Neuronal stem cell (in vitro differentiated cells): ENCODE results near the gene DCLK1.

Experiments used
- DNase-seq: peaks from one replicate; pipeline ENCODE4 v3.0.0-alpha.2; 2013; ENCODE audit warnings: low spot score
- H2AFZ ChIP-seq: one replicate; pipeline ENCODE4 v1.6.1; 2013; ENCODE audit warnings: mild to moderate bottlenecking, low read length, inconsistent platforms
- H2AK5ac ChIP-seq: 2 replicates; pipeline ENCODE4 v1.6.1; 2013; ENCODE audit warnings: low read depth, mild to moderate bottlenecking, inconsistent platforms, low read length, moderate library complexity, mixed read lengths
- H2BK120ac ChIP-seq: 2 replicates; pipeline ENCODE4 v1.6.1; 2013; ENCODE audit warnings: low read depth, mild to moderate bottlenecking, inconsistent platforms, low read length, moderate library complexity, mixed read lengths
- H2BK12ac ChIP-seq: one replicate; pipeline ENCODE4 v1.6.1; 2013; ENCODE audit warnings: low read length, inconsistent platforms
- H2BK15ac ChIP-seq: 2 replicates; pipeline ENCODE4 v1.6.1; 2013; ENCODE audit warnings: mild to moderate bottlenecking, low read length, inconsistent platforms, mixed read lengths
- H2BK5ac ChIP-seq: one replicate; pipeline ENCODE4 v1.6.1; 2013; ENCODE audit warnings: inconsistent platforms, mild to moderate bottlenecking, low read length, moderate library complexity
- H3K14ac ChIP-seq: one replicate; pipeline ENCODE4 v1.6.1; 2013; ENCODE audit warnings: low read length, inconsistent platforms
- H3K18ac ChIP-seq: 2 replicates; pipeline ENCODE4 v1.6.1; 2013; ENCODE audit warnings: low read length, inconsistent platforms
- H3K23ac ChIP-seq: 2 replicates; pipeline ENCODE4 v1.6.1; 2013; ENCODE audit warnings: low read depth, mild to moderate bottlenecking, mixed read lengths, low read length, inconsistent platforms; ENCODE audit not compliant: poor library complexity
- H3K27ac ChIP-seq: replicated peaks from 3 replicates; pipeline ENCODE4 v1.5.1; 2013; ENCODE audit warnings: low read length, inconsistent platforms
- H3K27me3 ChIP-seq, 3 experiments: 2 replicates each; pipeline ENCODE4 v1.6.1; 2013; ENCODE audit warnings: low read length in 3 of 3, mild to moderate bottlenecking in 2 of 3, inconsistent platforms in 1 of 3, low read depth in 1 of 3, mixed read lengths in 1 of 3, moderate library complexity in 1 of 3; ENCODE audit not compliant: control insufficient read depth in 3 of 3, insufficient read depth in 3 of 3
- H3K36me3 ChIP-seq, 2 donors: replicated peaks in 1 of 2; 2 replicates each; pipeline ENCODE4 v1.6.1; 2013; ENCODE audit warnings: low read length in 2 of 2; ENCODE audit not compliant: control insufficient read depth in 2 of 2, insufficient read depth in 2 of 2
- H3K4ac ChIP-seq: 2 replicates; pipeline ENCODE4 v1.6.1; 2013; ENCODE audit warnings: inconsistent platforms, mild to moderate bottlenecking, low read length, moderate library complexity
- H3K4me1 ChIP-seq, 2 donors: 1 replicate in 1 of 2; 2 replicates in 1 of 2; pipeline ENCODE4 v1.6.1; 2013; ENCODE audit warnings: low read length in 2 of 2, low read depth in 1 of 2; ENCODE audit not compliant: control insufficient read depth in 2 of 2, insufficient read depth in 1 of 2
- H3K4me2 ChIP-seq: one replicate; pipeline ENCODE4 v1.6.1; 2013; ENCODE audit warnings: mild to moderate bottlenecking, low read length, inconsistent platforms; ENCODE audit not compliant: insufficient read depth, poor library complexity, severe bottlenecking
- H3K4me3 ChIP-seq, 2 donors: 2 replicates each; pipeline ENCODE4 v1.5.1; 2013; ENCODE audit warnings: low read length in 2 of 2, mild to moderate bottlenecking in 2 of 2, inconsistent platforms in 1 of 2, moderate library complexity in 1 of 2
- H3K79me1 ChIP-seq: one replicate; pipeline ENCODE4 v1.6.1; 2013; ENCODE audit warnings: low read depth, mild to moderate bottlenecking, inconsistent platforms, low read length, moderate library complexity
- H3K9ac ChIP-seq: one replicate; pipeline ENCODE4 v1.6.1; 2013; ENCODE audit warnings: mild to moderate bottlenecking, low read depth, low read length, inconsistent platforms; ENCODE audit not compliant: poor library complexity
- H3K9me3 ChIP-seq, 2 donors: replicated peaks in 1 of 2; 2 replicates each; pipeline versions ENCODE3 to v1.6.1; 2013; ENCODE audit warnings: low read length in 2 of 2, mild to moderate bottlenecking in 2 of 2, inconsistent platforms in 1 of 2, low read depth in 1 of 2, mixed read lengths in 1 of 2, moderate library complexity in 1 of 2; ENCODE audit not compliant: control insufficient read depth in 2 of 2, insufficient read depth in 1 of 2
- H4K8ac ChIP-seq: one replicate; pipeline ENCODE4 v1.6.1; 2013; ENCODE audit warnings: low read depth, mild to moderate bottlenecking, inconsistent platforms, low read length, moderate library complexity
- H4K91ac ChIP-seq: one replicate; pipeline ENCODE4 v1.6.1; 2013; ENCODE audit warnings: low read length, low read depth, mild to moderate bottlenecking, inconsistent platforms; ENCODE audit not compliant: poor library complexity
- WGBS, 2 donors: extraction: QIAGEN DNeasy Blood & Tissue Kit; methylation state at CpG; one replicate each; pipeline ENCODE4 v1.1.7; 2013; ENCODE audit warnings: missing lambda C conversion rate in 2 of 2, mixed read lengths in 1 of 2; ENCODE audit not compliant: insufficient read length in 2 of 2, insufficient replicate concordance in 1 of 2; ENCODE audit errors: extremely low coverage in 2 of 2; 5-methylcytosine and 5-hydroxymethylcytosine counted together

The DCLK1 gene

DNA sequence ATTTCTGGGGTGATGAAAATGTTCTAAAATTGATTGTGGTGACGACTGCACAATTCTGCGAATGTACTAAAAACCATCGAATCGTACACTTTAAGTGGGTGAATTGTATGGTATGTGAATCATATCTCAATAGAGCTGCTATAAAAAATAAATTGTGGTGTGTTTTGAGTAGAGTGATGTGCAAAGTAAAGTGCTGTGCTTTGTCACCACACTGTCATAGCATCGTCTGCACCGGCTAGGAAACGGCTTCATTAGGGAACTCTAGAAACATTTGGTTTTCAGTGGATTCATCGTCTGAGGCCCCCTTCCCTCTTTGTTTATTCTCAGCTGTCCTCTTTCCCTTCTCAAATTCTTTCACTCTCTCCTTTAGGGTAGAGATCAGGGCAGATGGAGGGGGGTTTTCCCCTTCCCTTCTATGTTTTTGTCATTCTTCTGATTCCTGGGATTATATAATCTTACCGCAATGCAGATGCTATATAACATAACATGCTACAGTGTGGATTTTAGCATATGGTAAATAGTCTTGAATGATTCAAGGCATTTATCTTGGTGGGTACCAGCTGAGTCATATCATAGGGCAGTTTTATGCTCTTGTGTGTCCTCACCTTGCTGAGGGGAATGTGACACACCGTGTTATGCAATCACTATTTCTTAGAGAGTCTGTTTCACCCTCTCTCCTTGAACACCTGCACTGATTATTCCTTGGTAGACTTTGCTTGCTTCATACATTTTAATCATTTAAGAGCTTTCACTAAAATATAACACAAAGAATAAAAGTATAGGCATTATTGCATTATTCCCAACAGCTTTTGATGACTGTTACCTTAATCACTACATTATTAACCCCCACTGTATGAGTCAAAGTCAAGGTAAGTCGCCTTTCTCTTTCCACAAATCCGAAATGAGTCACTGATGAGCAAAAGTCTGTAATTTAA is 239.4 kb downstream of the DCLK1 start:
- Histone ChIP-seq H3K23ac (no peak overlapping the region), H3K9me3 (no peaks in the 10 kb centered on the region), H3K9ac (no peak overlapping the region), H2BK15ac (no peak overlapping the region), H3K4ac (no peak overlapping the region), H3K79me1 (no peaks in the 10 kb centered on the region), H4K91ac (no peak overlapping the region), H3K36me3 (no peaks in the 10 kb centered on the region), H3K4me1 (peaks cover 0 to 8% of the 10 kb centered on the region in 2 donors), H2BK120ac (no peak overlapping the region), H3K4me2 (no peak overlapping the region), H3K14ac (no peak overlapping the region), H3K27ac (no peak overlapping the region), H3K18ac (no peak overlapping the region), H2AFZ (no peak overlapping the region), H2BK12ac (no peak overlapping the region), H3K4me3 (no peak overlapping the region), H2BK5ac (no peak overlapping the region), H2AK5ac (no peak overlapping the region), H4K8ac (no peak overlapping the region), H3K27me3 (no peaks in the 10 kb centered on the region)
- WGBS, 2 donors = no CpG with 5 or more reads among the region's 12 CpGs
- DNase-seq = no peak

DNA sequence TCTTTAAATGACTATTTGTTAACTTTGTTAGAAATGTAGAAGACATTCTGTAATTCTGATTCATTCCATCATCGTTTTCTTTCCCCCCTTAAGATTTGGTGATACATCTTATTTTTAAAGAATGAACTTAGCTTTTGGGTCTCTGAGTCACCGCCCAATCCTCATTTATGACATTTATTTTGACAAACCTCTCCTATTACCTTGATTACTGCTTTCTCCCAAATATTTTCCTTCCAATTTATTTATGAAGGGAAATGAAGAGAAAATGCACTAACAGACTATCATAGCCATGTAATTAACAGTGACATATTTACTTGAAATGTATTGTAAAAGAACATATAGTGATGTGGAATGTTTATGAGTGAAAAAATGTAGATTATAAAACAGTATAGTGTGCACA is 241.6 kb downstream of the DCLK1 start:
- Histone ChIP-seq H3K9me3 (no peaks in the 10 kb centered on the region), H3K27ac (no peak overlapping the region), H2AK5ac (no peak overlapping the region), H3K27me3 (no peaks in the 10 kb centered on the region), H3K36me3 (no peaks in the 10 kb centered on the region), H2BK12ac (no peak overlapping the region), H4K8ac (no peak overlapping the region), H3K18ac (no peak overlapping the region), H3K4me2 (no peak overlapping the region), H3K9ac (no peak overlapping the region), H4K91ac (no peak overlapping the region), H2AFZ (no peak overlapping the region), H3K14ac (no peak overlapping the region), H2BK120ac (no peak overlapping the region), H3K23ac (no peak overlapping the region), H2BK15ac (no peak overlapping the region), H3K79me1 (no peaks in the 10 kb centered on the region), H3K4ac (no peak overlapping the region), H2BK5ac (no peak overlapping the region), H3K4me3 (no peak overlapping the region), H3K4me1 (peaks cover 0 to 8% of the 10 kb centered on the region in 2 donors)
- WGBS, 2 donors = no CpG with 5 or more reads among the region's 2 CpGs
- no peak for DNase-seq

DNA sequence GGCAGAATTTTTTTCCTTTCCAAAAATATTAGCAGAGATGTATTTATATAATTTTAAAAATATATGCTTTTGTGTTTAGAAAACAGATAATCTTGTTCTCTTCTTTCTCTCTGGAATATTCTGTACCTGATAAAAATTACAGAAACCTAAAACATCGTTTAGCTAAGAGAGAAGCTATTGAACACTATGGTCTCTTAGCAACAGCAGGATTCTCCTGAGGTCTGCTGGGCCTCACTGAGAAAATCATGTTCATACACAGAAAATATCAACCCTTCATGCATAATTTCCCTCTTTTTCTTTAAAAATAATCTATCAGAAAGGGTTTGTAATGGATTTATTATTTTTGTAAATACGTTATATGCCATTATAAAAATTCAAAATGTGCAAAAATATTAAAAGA is 242.2 kb downstream of the DCLK1 start:
- Histone ChIP-seq H3K9ac (no peak overlapping the region), H3K36me3 (no peaks in the 10 kb centered on the region), H2AK5ac (no peak overlapping the region), H3K27ac (no peak overlapping the region), H2BK5ac (no peak overlapping the region), H2AFZ (no peak overlapping the region), H3K18ac (no peak overlapping the region), H3K4ac (no peak overlapping the region), H2BK12ac (no peak overlapping the region), H3K4me2 (no peak overlapping the region), H4K8ac (no peak overlapping the region), H3K9me3 (no peaks in the 10 kb centered on the region), H3K4me1 (peaks cover 0 to 8% of the 10 kb centered on the region in 2 donors), H3K4me3 (no peak overlapping the region), H3K27me3 (no peaks in the 10 kb centered on the region), H3K23ac (no peak overlapping the region), H2BK15ac (no peak overlapping the region), H3K79me1 (no peaks in the 10 kb centered on the region), H2BK120ac (no peak overlapping the region), H3K14ac (no peak overlapping the region), H4K91ac (no peak overlapping the region)
- DNase-seq = no peak
- WGBS, 2 donors = no CpG with 5 or more reads among the region's 2 CpGs

DNA sequence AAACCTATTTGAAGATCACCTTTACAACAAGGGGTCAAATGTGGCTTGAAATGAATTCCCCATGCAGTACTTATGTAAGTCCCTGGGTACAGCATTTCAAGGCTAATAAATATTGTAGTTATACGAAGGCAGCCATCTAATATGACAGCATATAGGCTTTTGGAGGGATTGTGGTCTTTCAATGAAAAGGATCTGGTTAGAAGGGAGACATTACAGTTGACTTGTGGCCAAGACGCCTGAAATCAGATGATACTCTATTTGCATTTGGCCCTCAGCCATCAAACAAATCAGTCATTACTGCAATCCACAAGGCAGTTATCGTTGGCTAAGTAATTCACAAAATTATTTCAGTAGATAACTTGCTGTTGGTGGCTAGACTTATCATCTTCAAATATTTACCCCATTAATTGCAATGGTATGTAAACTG is 242.7 kb downstream of the DCLK1 start:
- H3K9me3 ChIP-seq = no peaks in the 10 kb centered on the region
- no peak overlapping the region for H3K23ac ChIP-seq
- no peak overlapping the region for H3K4ac ChIP-seq
- peaks cover 0 to 8% of the 10 kb centered on the region in 2 donors for H3K4me1 ChIP-seq
- no peak overlapping the region for H3K14ac ChIP-seq
- no peak overlapping the region for H4K8ac ChIP-seq
- no peaks in the 10 kb centered on the region for H3K36me3 ChIP-seq
- H3K4me2 ChIP-seq = no peak overlapping the region
- no peak overlapping the region for H2AK5ac ChIP-seq
- no peak overlapping the region for H4K91ac ChIP-seq
- H3K79me1 ChIP-seq = no peaks in the 10 kb centered on the region
- no peaks in the 10 kb centered on the region for H3K27me3 ChIP-seq
- H3K9ac ChIP-seq = no peak overlapping the region
- DNase-seq = no peak
- H2BK15ac ChIP-seq = no peak overlapping the region
- H2AFZ ChIP-seq = no peak overlapping the region
- no peak overlapping the region for H2BK120ac ChIP-seq
- no CpG with 5 or more reads among the region's 3 CpGs for WGBS, 2 donors
- no peak overlapping the region for H3K27ac ChIP-seq
- no peak overlapping the region for H2BK12ac ChIP-seq
- no peak overlapping the region for H3K18ac ChIP-seq
- no peak overlapping the region for H3K4me3 ChIP-seq
- H2BK5ac ChIP-seq = no peak overlapping the region
